SK-MEL-5 (cell line): ENCODE data around the gene STARD3NL. TPM values are rescaled to one million over a fixed set of nuclear protein-coding genes. Genes with fewer than 3 reads are reported as not detected.
"Not testable (repeated sequence)": the region's sequence is repeated elsewhere in the genome, so short reads cannot be mapped to it uniquely, and the experiment has no call there.

Experiments
- DNase-seq: peaks from one replicate; pipeline ENCODE4 v3.0.0-alpha.2; 2016; ENCODE audit warnings: low read depth, low spot score
- in situ Hi-C: cut with HindIII; loops from 2 replicates; pipeline ENCODE4 v1.10.0; 2016; ENCODE audit warnings: low sequenced_read_pairs, high pct_unique_total_duplicates, low pct_unique_long_range_greater_than_20kb
- total RNA-seq: library from RNA; depleted of rRNA; stranded (reverse); fragments of >200 nt; shearing (Covaris generic); gene quantifications from 2 replicates; pipeline ENCODE4 v1.2.3, GENCODE V29; 2014

Gene STARD3NL
- total RNA-seq, 1 experiment from 2014 or later = 125 TPM

DNA sequence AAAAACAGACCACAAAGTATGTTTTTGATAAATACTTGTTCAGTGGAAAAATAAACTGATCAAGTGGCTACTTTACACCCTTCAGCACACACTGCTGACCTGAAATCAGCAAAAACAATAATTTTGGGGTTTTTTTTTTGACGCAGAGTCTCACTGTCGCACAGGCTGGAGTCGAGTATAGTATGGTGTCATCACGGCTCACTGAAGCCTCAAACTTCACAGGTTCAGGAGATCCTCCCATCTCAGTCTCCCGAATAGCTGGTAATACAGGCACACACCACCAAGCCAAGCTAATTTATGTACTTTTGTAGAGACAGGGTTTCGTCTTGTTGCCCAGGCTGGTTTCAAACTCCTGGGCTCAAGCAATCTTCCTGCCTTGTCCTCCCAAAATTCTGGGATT is 64.8 kb downstream of the STARD3NL start:
- no peak for DNase-seq
- in situ Hi-C loops = no loop called here

DNA sequence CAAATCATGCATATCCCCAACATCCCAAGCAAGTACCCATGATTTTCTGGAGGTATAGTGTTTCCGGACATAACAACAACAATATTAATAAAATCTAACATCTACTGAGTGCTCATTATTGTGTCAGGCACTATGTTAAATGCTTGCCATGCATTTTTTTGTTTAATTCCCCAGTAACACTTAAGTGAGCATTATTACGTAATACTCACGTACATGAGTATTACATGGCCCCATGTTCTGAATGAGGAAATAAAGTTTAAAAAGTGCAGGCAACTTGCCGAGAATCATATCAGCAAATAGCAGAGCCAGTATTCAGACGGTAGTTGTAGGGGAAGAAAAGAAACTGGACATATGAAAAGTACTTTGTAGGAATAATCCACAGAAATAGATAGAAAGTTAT is 65.3 kb downstream of the STARD3NL start:
- DNase-seq, in situ Hi-C loops: not testable (repeated sequence)

DNA sequence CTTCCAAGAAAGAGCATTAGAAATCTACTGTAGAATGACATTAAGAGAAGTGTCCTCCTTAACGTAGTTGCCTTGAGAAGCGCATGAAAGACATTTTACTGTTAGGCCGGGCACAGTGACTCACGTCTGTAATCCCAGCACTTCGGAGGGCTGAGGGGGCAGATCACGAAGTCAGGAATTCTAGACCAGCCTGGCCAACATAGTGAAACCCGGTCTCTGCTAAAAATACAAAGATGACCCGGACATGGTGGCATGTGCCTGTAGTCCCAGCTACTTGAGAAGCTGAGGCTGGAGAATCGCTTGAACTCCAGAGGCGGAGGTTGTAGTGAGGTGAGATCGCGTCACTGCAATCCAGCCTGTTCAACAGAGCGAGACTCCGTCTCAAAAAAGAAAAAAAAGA is 66.5 kb downstream of the STARD3NL start:
- DNase-seq = no peak
- in situ Hi-C loops = no loop called here

DNA sequence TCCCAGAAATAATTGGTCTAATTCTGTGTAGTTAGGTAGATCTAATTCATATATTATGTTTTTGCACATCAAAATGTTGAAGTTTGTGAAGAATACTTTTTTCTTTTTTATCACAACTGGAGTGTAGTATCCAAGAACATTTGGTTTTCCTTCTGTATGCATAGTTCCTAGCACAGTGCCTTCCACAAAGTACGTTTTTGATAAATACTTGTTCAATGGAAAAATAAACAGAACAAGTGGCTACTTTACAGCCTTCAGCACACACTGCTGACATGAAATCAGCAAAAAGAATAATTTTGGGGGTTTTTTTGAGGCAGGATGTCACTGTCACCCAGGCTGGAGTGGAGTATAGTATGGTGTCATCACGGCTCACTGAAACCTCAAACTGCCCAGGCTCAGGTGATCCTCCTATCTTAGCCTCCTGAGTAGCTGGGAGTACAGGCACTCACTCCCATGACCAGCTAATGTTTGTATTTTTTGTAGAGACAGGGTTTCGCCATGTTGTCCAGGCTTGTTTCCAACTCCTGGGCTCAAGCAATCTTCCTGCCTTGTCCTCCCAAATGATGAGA is 67.4 kb downstream of the STARD3NL start:
- DNase-seq = no peak
- in situ Hi-C loops = no loop called here

DNA sequence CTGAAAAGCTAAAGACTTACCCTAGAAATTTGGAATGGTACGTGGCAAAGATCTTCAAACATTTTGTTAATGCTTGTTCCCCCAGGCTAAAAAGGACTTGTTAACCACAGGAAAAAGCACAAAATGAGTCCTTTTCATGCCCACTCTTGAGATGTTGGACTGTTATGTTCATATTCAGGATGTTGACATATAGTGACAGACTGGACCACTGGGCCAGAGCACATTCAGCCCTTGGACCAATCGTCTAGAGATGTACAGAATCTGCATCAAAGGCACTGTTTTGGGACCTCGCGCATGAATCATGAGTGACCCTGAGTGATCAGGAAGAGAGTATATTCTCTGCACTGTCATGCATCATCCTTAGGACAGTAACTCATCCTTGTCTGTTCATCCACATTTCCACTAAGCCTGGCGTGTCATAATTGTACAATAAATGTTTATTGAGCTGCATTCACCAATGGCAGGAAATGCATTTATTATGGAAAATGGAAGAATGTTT is 70.1 kb downstream of the STARD3NL start:
- DNase-seq = no peak
- in situ Hi-C loops = no loop called here

DNA sequence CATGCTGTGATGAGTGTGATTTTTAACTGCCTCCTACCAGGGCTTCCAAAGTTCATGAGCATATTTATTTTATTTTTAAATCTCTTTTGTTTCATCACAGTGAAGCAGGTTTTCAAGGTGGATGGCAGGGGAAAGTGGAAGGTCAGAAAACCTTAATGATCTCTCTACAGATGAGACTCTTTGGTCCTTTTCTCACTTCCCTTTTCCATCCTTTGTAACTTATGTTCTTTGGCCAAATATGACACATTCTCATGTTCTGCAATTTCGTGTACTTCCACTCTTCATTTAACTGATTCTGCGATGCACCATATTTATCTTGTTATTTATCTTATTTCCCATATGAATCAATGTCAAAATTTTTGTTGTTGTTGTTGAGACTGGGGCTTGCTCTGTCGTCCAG is 71.8 kb downstream of the STARD3NL start:
- in situ Hi-C loops, DNase-seq: not testable (repeated sequence)

DNA sequence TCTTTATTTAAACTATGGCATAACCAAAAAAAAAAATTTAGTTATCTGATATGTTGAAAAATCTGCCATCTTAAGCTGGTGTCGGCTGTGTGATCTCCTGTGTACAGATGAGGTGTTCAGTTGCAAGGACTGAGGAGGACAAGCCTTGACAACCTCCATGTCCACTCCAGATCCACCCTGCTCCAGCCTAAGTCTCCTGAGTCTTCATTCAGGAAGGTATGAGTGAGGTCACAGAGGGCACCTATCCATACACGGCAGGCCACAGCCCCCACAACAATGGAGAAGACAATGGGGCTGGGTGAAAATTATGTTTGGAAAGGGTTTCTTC is 79.3 kb downstream of the STARD3NL start:
- in situ Hi-C loops = no loop called here
- no peak for DNase-seq

DNA sequence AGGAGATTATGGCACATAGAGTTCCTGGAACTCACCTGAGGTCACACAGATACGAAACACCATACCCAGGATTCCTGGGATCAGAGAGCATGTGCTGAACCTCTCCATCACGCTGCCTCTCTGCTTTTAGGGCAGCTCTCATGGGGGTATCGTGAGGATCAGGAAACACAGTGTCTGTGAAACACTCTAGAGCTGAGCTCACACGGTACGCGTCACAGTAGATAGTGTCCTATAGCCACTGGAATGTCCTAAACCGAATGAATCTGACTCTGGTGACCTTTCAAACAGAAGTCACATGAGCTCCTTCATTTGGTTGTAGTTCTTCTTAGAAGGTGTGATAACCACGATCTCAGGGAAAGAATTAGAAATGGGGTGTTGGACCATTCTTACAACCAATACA is 81.1 kb downstream of the STARD3NL start:
- in situ Hi-C loops, DNase-seq: not testable (repeated sequence)

DNA sequence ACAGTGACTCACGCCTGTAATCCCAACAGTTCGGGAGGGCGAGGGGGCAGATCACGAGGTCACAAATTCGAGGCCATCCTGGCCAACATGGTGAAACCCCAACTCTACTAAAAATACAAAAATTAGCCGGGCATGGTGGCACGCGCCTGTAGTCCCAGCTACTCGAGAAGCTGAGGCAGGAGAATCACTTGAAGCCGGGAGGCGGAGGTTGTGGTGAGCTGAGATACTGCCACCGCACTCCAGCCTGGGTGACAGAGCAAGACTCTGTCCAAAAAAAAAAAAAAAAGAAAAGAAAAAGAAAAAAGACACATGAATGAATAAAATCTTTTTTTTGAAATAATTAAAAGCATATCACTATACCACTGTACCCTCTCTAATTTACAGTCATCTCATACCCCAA is 83.6 kb downstream of the STARD3NL start:
- DNase-seq, in situ Hi-C loops: not testable (repeated sequence)

DNA sequence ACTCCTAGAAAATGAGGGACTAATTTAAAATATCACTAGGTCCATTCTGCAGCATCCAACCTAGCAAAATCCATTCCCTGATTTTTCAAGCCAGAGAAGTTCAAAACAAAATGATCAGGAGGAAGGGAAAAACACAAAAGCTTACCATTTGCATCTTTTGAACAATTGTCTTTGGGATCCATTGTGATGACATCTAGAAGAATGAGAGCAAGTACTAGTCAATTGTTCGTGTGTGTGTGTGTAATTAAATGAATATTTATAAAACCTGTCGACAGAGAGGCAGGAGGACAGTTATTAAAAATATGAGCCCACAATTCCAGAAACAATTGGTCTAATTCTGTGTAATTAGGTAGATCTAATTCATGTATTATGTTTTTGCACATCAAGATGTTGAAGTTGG is 84.0 kb downstream of the STARD3NL start:
- DNase-seq, in situ Hi-C loops: not testable (repeated sequence)

DNA sequence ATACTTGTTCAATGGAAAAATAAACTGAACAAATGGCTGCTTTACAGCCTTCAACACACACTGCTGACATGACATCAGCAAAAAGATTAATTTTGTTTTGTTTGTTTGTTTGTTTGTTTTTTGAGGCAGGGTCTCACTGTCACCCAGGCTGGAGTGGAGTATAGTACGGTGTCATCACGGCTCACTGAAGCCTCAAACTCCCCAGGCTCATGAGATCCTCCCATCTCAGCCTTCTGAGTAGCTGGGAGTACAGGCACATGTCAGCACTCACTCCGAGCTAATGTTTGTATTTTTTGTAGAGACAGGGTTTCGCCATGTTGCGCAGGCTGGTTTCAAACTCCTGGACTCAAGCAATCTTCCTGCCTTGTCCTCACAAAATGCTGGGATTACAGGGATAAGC is 84.5 kb downstream of the STARD3NL start:
- no peak for DNase-seq
- in situ Hi-C loops = no loop called here

DNA sequence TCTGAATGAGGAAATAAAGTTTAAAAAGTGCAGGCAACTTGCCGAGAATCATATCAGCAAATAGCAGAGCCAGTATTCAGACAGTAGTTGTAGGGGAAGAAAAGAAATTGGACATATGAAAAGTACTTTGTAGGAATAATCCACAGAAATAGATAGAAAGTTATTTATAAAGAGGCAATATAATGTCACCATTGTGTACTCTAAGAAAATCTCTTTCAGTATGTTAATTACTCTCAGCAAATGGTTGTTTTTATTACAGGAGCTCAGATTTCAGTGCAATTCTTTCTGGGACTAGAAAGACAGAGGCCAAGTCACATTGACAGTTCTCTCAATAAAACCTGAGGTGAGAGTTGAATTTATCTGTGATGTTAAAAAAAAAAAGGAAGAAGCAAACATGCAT is 85.2 kb downstream of the STARD3NL start:
- in situ Hi-C loops = not testable (repeated sequence)
- DNase-seq = peak; percentile 26

DNA sequence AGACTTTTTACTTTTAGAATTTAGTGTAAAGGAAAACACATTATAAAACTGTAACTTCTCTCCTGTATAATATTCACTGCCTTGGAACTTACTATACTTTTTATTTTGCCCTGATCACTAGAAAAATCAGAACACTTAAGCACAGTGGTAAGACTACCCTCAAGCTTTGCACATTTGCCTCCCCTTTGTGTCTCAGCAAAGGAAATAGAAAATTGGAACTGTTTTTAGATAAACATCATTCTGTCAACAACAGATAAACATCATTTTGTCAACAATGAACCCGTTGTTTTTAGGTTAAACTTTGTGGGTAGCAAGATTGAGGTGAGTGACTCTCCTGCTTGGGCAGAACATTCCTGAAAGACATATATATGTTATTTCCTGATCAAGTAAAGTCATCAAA is 86.6 kb downstream of the STARD3NL start:
- in situ Hi-C loops, DNase-seq: not testable (repeated sequence)

DNA sequence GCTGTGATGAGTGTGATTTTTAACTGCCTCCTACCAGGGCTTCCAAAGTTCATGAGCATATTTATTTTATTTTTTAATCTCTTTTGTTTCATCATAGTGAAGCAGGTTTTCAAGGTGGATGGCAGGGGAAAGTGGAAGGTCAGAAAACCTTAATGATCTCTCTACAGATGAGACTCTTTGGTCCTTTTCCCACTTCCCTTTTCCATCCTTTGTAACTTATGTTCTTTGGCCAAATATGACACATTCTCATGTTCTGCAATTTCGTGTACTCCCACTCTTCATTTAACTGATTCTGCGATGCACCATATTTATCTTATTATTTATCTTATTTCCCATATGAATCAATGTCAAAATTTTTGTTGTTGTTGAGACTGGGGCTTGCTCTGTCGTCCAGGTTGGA is 87.9 kb downstream of the STARD3NL start:
- DNase-seq, in situ Hi-C loops: not testable (repeated sequence)

DNA sequence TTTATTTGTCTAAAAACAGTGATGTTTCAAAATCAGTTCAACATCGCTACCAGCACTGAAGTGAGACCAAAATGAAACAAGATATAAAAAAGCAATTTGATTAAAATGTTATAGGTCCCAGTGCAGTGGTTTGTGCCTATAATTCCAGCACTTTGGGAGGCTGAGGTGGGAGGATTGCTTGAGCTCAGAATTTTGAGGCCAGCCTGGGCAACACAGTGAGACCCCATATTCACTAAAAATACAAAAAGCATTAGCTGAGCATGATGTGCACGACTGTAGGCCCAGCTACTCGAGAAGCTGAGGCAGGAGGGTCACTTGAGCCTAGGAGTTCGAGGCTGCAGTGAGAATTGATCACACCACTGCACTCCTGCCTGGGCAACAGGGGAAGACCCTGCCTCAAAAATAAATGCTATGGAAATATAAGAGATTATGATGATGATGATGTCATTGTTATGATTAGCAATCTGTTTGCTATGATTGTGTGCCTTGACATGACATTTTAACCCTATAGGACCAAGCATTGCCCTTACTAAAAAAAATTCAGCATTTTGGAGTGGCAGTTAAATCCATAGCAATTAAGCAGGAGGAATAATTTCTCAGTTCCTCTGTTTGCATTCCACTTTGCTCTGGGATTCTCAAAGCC is 91.8 kb downstream of the STARD3NL start:
- in situ Hi-C loops, DNase-seq: not testable (repeated sequence)

DNA sequence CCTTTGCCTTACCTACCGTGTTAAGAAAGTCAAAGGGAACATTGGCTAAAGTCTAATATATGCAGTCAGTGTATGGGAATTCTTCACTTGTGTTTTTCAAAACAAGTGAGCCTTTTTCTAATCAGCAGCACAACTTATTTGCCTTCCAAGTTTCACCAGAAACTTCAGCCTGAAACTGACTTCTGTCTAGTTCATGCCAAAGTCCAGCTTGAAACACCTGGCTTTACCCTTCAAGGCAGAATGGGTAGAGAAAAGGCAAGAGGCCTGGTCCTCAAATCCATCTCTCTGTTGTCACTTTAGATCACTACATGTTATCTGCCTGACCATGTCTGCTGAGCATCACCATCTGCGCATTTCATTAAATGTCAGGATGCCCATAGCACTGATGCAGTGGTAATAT is 92.4 kb downstream of the STARD3NL start:
- in situ Hi-C loops, DNase-seq: not testable (repeated sequence)

DNA sequence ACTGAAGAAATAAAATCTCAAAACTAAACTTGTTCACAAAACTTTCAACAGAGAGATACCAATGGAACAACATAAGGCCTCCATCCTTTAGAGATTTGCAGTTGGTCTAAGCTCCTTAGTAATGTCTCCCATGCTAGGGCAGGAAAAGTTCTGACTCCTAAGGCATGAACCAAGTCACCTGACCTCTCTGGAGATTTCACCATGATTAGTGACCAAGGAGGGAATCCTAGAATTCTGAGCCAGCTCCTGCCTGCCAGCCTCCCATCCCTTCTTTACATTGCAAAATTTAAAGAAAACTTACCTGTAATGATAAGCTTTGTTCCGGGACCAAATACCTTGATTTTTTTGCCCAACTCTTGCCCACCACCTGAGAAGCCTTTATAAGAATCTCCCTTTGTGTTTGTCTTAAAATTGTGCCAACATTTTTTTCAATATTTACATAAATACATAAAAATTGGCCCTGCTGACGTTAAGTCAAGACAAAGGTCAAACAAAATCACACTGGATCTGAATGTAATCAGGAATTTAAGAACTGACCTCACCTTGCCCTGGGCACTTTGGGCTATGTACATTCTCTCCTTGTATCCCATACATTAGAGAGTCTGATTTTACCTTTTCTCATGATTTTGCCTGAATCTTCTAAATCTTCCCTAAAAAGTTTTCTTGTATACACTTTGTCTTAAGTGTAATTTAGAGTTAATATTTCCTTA is 95.4 kb downstream of the STARD3NL start, which contains the start of gene TARP:
TSS of gene TARP (minus strand) at position 351 of the 710 bp plus-strand sequence.
- in situ Hi-C loops = no loop called here
- DNase-seq = no peak

DNA sequence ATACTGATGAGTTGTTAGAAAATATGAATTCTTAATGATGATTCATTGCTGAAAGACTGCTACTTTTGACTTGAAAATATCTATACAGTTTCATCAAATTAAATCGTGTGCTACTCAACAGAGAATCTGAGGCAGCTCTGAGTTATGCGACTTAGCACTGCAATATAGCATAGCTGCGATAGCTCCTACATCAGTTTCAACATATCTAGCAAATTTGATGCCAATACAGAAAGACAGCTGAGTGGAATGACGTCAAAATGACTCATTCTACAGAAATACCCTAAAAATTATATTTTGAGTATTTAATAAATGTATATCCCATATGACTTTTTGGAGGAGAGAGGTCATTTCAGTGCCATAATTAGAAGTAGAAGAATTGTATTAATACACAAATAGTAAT is 96.4 kb downstream of the STARD3NL start:
- in situ Hi-C loops = no loop called here
- no peak for DNase-seq
